GM12873 (cell line): ENCODE data around the gene HEY2.

Experiments used
- TF ChIP-seq, protein P1 (sequence below): IDR thresholded peaks from 2 replicates; pipeline ENCODE4 v1.5.1; 2012; ENCODE audit warnings: low read depth, mild to moderate bottlenecking, moderate library complexity, low read length, control low read depth; ENCODE audit not compliant: insufficient read depth; ENCODE audit errors: missing control alignments

The HEY2 gene

DNA sequence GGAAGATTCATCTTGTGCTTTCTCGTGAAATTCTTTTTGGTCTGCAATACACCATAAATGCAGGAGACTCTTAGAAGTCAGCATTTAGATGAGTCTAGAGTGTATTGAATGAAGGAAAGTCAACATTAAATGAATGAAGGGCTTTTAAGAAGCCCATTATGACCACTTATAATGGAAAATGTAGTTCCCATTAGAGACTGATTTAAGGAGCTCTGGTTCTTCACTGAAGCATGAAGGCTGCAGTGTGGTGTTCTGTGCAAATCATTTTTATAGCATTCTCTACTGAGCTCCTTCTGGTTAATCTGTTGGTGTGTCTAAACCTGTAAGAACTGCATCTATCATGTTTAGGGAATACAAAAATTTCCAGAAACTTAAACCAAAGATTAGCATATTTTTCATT is 61.0 kb downstream of the HEY2 start:
- TF ChIP-seq, protein P1, sequence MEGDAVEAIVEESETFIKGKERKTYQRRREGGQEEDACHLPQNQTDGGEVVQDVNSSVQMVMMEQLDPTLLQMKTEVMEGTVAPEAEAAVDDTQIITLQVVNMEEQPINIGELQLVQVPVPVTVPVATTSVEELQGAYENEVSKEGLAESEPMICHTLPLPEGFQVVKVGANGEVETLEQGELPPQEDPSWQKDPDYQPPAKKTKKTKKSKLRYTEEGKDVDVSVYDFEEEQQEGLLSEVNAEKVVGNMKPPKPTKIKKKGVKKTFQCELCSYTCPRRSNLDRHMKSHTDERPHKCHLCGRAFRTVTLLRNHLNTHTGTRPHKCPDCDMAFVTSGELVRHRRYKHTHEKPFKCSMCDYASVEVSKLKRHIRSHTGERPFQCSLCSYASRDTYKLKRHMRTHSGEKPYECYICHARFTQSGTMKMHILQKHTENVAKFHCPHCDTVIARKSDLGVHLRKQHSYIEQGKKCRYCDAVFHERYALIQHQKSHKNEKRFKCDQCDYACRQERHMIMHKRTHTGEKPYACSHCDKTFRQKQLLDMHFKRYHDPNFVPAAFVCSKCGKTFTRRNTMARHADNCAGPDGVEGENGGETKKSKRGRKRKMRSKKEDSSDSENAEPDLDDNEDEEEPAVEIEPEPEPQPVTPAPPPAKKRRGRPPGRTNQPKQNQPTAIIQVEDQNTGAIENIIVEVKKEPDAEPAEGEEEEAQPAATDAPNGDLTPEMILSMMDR: no peak
